Measurements from ENCODE around the gene MYO18A.

Gene MYO18A

DNA sequence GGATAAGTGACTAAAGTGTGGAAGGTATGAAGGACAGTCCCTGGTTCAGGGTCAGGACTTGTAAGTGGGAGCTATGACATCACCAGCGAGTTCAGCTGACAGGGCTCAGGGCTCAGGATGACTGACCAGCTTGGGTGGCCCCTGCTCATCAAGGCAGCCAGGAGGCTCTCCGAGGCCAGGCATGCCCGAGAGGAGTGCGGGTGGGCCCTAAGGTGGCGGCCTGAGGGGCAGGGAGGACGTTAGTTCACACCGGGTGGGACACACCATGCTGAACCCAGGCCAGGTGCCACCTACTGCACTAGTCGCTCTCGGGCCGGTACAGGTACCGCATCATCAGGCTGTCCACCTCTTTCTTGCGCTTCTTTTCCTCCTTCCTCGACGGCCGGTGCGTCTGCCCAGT is 100.8 kb downstream of the MYO18A start:
- in situ Hi-C loops (cut with MboI; ENCODE audit: low sequenced_read_pairs), result no loop called here
- Histone ChIP-seq H3K4me3 (no peak overlapping the region), H3K9me3 (no peaks in the 10 kb centered on the region), H3K27me3 (ENCODE audit: low read depth) (no peaks in the 10 kb centered on the region), H3K4me1 (no peaks in the 10 kb centered on the region), H3K36me3 (replicated peaks) (peaks cover 4% of the 10 kb centered on the region; the same call in 1 of the 2 replicates)
- no peak for DNase-seq (ENCODE audit: low spot score in 2 of 2)

DNA sequence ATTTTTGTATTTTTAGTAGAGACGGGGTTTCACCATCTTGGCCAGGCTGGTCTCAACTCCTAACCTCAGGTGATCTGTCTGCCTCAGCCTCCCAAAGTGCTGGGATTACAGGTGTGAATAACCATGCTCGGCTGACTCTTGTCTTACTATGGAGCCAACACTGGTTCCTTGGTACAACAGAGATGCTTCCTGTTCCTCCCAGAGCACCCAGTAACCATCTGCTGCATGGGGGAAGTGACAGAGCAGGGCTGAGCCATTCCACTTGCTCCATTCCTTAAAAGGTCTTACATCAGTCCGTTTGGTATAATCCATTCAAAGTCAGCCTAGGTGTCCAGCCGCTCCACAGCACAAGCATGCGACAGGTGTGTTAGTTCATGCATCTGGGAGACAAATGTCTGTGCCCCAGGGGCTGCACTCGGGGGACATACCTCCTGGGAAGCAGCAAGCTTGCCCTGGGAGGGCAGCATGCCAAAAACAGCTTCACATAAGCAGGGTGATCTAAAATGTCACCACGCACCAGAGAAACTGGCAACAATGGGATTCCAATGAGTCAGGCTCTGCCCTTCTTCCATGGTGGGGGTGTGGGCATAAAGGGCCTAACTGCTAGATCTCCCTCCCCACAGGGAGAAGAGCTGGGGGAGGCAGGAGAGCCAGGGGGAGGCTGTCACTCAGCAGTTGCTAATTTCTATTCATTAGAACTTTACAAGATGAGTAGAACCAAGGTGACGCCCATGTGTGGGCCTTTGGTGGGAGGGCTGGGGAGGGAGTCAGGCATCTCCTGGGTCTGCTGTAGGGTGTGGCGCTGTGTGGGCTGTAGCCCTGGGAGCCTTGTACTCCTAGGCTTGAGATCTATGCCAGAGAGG is 101.8 kb downstream of the MYO18A start:
- H3K4me1 ChIP-seq, result no peaks in the 10 kb centered on the region
- H3K9me3 ChIP-seq, result no peaks in the 10 kb centered on the region

DNA sequence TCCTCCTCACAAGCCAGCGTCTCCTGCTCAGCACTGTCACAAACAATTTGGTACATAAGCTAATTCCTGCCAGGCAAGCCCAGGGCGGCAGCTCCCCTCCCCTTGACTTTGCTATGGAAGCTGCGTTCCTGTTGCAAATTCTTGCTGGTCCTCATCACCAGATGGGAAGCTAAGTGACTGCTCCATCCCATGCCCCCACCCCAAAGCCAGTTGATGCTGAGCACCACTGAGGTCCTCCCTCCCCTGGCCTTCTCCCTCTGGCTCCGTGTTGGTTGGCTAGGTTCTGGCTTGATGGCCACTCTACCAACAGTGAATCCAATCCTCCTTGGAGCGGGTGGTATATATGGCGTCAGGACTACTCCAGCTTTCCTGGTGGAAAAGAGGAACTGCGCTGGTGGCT is 102.9 kb downstream of the MYO18A start:
- in situ Hi-C loops (cut with MboI; ENCODE audit: low sequenced_read_pairs), result no loop called here
- Histone ChIP-seq H3K4me3 (no peak overlapping the region), H3K36me3 (replicated peaks) (peaks cover 4% of the 10 kb centered on the region; the same call in 1 of the 2 replicates), H3K27me3 (ENCODE audit: low read depth) (no peaks in the 10 kb centered on the region), H3K4me1 (no peaks in the 10 kb centered on the region), H3K9me3 (no peaks in the 10 kb centered on the region)
- no peak for DNase-seq (ENCODE audit: low spot score in 2 of 2)

More for the DNA sequence above, 101.8 kb downstream of the MYO18A start:
- in situ Hi-C loops (cut with MboI; ENCODE audit: low sequenced_read_pairs), result no loop called here
- H3K4me3 ChIP-seq, result no peak overlapping the region
- no peaks in the 10 kb centered on the region for H3K27me3 ChIP-seq (ENCODE audit: low read depth)
- no peak for DNase-seq (ENCODE audit: low spot score in 2 of 2)
- H3K36me3 ChIP-seq (replicated peaks), result peaks cover 4% of the 10 kb centered on the region; the same call in 1 of the 2 replicates

DNA sequence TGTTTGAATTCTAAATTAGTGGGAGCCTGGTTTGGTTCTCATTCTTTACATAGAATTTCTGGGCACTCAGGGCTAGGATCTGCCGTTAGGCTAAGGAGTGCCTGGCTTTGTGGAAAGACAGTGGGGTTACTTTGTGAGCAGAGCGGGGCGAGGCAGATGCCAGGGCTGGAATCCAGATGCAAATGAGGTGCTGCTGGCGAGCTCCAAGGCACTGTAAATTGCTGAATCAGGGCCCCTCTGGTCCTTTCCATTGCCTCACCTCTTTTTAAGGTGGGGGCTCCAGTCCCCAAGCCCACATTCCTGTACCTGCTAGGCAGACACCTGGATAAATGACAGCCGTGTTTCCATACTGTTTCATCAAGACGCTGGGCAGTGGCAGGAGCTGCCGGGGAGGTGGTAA is 103.5 kb downstream of the MYO18A start:
- in situ Hi-C loops (cut with MboI; ENCODE audit: low sequenced_read_pairs), result no loop called here
- H3K4me1 ChIP-seq, result no peaks in the 10 kb centered on the region
- H3K27me3 ChIP-seq (ENCODE audit: low read depth), result no peaks in the 10 kb centered on the region
- peaks cover 4% of the 10 kb centered on the region; the same call in 1 of the 2 replicates for H3K36me3 ChIP-seq (replicated peaks)
- H3K9me3 ChIP-seq, result no peaks in the 10 kb centered on the region
- no peak overlapping the region for H3K4me3 ChIP-seq
- no peak for DNase-seq (ENCODE audit: low spot score in 2 of 2)

DNA sequence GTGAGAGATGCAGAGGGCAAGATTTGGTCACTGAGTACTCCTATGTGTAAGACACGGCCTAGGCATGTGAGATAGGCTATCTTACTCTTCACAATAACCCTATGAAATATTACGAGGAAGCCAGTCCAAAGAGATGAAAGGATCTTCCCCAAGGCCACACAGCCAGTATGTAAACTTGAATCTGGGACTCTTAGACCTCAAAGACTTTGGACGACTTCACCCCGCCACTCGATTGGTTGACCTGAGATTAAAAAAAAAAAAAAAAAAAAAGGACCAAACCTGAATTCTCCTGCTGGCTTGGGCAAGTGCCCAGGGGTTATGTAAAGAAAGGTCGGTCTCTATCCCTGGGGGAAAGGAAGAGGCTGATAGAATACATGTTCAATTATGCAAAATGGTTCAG is 104.1 kb downstream of the MYO18A start:
- no peaks in the 10 kb centered on the region for H3K9me3 ChIP-seq
- H3K4me1 ChIP-seq, result no peaks in the 10 kb centered on the region
- peaks cover 4% of the 10 kb centered on the region; the same call in 1 of the 2 replicates for H3K36me3 ChIP-seq (replicated peaks)
- H3K4me3 ChIP-seq, result no peak overlapping the region
- no peaks in the 10 kb centered on the region for H3K27me3 ChIP-seq (ENCODE audit: low read depth)
- no peak for DNase-seq (ENCODE audit: low spot score in 2 of 2)
- in situ Hi-C loops (cut with MboI; ENCODE audit: low sequenced_read_pairs), result no loop called here

DNA sequence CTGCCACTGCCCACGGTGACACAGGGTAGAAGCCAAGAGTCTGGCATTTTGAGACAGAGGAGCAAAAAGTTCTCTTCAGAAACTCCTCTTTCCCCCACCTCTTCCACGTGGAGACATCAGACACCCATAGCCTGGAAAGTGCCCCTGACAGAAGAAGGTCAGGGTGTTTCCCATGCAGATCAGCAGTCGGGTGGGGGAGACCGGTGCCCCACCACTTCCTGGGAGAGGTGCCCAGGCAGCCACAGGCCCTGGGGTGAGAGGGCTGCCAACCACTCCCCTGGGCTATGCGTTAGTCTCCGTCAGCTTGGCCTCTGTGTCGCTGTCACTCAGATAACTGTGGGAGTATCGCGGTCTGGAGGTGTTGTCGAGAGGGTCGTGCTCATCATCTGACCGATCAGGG is 105.7 kb downstream of the MYO18A start:
- no peak overlapping the region for H3K4me3 ChIP-seq
- no peaks in the 10 kb centered on the region for H3K9me3 ChIP-seq

DNA sequence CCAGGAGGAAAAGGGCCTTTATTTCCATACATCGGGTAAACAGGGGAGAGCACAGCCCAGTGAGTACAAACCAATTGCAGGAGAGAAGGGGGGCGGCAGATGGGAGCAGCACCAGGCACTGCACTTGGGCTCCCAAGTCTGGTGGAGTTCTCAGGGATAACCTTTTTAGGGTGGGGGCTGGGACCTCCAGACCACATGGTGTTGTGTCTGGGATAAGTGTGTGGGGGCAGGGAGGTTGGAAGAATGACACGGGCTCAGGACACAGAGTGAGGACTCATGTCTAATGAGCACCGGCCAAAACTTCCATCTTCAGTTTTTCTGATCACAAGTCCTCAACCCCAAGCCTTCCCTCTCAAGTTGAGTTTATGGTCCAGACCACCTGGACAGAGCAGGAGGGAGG is 106.7 kb downstream of the MYO18A start:
- no peak overlapping the region for H3K4me3 ChIP-seq
- no peaks in the 10 kb centered on the region for H3K36me3 ChIP-seq (replicated peaks)
- no peaks in the 10 kb centered on the region for H3K9me3 ChIP-seq
- in situ Hi-C loops (cut with MboI; ENCODE audit: low sequenced_read_pairs), result no loop called here
- no peaks in the 10 kb centered on the region for H3K27me3 ChIP-seq (ENCODE audit: low read depth)
- H3K4me1 ChIP-seq, result no peaks in the 10 kb centered on the region
- DNase-seq (ENCODE audit: low spot score in 2 of 2), result no peak

More for the DNA sequence above, 105.7 kb downstream of the MYO18A start:
- peaks cover 4% of the 10 kb centered on the region; the same call in 1 of the 2 replicates for H3K36me3 ChIP-seq (replicated peaks)
- in situ Hi-C loops (cut with MboI; ENCODE audit: low sequenced_read_pairs), result no loop called here
- DNase-seq (ENCODE audit: low spot score in 2 of 2), result no peak
- H3K4me1 ChIP-seq, result no peaks in the 10 kb centered on the region
- no peaks in the 10 kb centered on the region for H3K27me3 ChIP-seq (ENCODE audit: low read depth)

DNA sequence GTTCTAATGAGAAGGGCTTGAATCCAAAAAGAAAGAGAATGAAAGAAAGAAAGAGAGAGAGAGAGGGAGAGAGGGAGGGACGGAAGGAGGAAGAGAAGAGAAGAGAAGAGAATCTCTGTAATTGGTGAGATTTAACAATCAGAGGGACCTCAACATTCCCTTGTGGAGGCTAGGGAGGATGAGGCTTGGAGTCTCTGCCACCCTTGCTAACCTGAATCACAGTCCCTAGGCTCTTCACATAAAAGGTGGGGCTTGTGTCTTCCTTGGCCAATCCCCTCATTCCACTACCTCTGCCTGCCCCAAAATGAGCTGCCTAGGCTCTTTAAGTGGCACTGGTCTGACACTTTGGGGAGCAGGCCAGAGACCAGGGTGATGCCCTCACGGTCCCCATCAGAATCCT is 107.2 kb downstream of the MYO18A start:
- H3K4me1 ChIP-seq, result no peaks in the 10 kb centered on the region
- H3K27me3 ChIP-seq (ENCODE audit: low read depth), result no peaks in the 10 kb centered on the region
- no peak for DNase-seq (ENCODE audit: low spot score in 2 of 2)
- H3K36me3 ChIP-seq (replicated peaks), result no peaks in the 10 kb centered on the region
- no peaks in the 10 kb centered on the region for H3K9me3 ChIP-seq
- in situ Hi-C loops (cut with MboI; ENCODE audit: low sequenced_read_pairs), result no loop called here
- H3K4me3 ChIP-seq, result no peak overlapping the region

DNA sequence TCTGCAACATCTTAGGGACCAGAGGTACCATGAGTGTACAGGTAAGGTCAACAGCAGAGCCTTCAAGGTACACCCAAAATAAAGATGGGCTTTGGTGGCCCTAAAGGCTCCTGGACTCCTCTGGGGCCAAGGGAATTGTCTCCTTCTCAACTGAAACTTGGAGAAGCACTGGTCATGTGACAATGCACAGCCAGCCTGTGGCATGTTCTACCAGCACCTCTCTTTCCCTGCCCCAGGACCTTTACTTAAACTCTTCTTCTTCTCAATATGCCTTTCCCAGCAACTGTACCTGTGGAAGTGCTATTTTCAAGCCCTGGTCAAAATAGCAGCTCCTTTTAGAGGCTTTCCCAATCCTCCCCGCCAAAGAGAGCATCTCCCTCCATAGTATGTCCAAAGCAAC is 108.9 kb downstream of the MYO18A start:
- no peaks in the 10 kb centered on the region for H3K4me1 ChIP-seq
- H3K9me3 ChIP-seq, result no peaks in the 10 kb centered on the region
- H3K27me3 ChIP-seq (ENCODE audit: low read depth), result no peaks in the 10 kb centered on the region; the same call in 1 of the 2 replicates
- in situ Hi-C loops (cut with MboI; ENCODE audit: low sequenced_read_pairs), result no loop called here
- no peak overlapping the region for H3K4me3 ChIP-seq
- no peak for DNase-seq (ENCODE audit: low spot score in 2 of 2)
- H3K36me3 ChIP-seq (replicated peaks), result no peaks in the 10 kb centered on the region

DNA sequence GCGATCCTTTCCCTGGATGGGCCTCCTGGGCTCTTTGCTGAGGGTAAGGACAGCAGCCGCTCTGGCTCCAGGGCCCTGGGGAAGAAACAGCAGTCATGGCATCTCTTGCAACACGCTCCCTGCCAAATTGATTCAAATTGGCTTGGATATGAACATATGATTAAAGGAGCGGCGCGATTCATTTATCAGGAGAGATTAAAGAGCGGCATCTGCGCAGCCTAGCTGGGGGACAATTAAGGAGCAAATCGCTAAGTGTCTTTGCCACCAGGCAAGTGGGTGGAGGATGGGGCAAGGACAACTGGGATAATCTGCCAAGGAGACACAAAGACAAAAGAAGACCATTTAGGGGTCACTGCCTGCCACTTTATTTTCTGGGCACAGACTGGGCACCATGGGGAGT is 109.4 kb downstream of the MYO18A start:
- Histone ChIP-seq H3K9me3 (no peaks in the 10 kb centered on the region), H3K4me3 (no peak overlapping the region)

DNA sequence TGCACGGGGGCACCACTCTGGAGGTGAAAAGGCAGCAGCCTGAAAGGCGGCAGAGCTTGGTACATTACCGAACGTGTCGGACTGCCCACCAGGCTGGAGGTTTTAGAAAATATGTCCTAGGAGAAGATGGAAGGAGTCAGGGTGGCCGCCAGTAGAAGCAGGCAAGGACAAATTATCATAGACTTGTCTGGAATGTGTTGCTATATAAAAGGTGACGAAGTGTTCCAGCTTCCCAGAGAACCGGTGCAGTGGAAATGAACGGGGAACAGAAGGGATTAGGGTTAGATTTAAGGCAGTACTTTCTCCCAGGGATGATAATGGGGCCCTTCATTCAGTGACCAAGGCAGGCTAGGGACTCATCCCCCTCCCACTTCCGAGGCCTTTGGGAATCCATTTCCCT is 109.9 kb downstream of the MYO18A start:
- H3K4me3 ChIP-seq, result no peak overlapping the region
- no peaks in the 10 kb centered on the region for H3K9me3 ChIP-seq
- no peak for DNase-seq (ENCODE audit: low spot score in 2 of 2)
- in situ Hi-C loops (cut with MboI; ENCODE audit: low sequenced_read_pairs), result no loop called here
- H3K36me3 ChIP-seq (replicated peaks), result no peaks in the 10 kb centered on the region
- no peaks in the 10 kb centered on the region; the same call in 1 of the 2 replicates for H3K27me3 ChIP-seq (ENCODE audit: low read depth)
- H3K4me1 ChIP-seq, result no peaks in the 10 kb centered on the region

More for the DNA sequence above, 109.4 kb downstream of the MYO18A start:
- in situ Hi-C loops (cut with MboI; ENCODE audit: low sequenced_read_pairs), result no loop called here
- Histone ChIP-seq H3K36me3 (replicated peaks) (no peaks in the 10 kb centered on the region), H3K4me1 (no peaks in the 10 kb centered on the region), H3K27me3 (ENCODE audit: low read depth) (no peaks in the 10 kb centered on the region; the same call in 1 of the 2 replicates)
- no peak for DNase-seq (ENCODE audit: low spot score in 2 of 2)

DNA sequence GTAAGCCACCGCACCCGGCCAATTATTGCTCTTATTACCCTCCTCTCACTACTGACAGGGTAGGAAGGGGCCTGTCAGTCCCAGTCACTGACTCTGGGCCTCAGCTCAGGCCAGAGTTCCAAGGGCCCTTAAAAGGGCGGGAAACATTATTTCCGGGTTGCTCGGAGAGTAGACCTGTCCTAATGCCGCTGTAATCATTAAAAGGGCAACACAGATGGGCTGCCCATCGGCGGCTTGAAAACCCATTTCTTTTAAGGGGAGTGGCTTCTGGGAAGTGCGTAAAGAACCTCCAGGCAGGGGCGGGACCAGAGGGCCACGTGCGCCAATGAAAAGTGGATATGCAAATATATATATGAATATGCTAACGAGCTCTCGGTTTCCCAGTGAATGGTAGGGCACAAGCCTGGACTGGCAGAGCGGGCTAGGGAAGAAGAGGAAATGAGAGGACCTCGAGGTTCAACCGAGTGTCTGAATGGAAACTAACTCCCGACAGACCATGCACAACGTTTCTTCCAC is 110.6 kb downstream of the MYO18A start:
- H3K36me3 ChIP-seq (replicated peaks), result no peaks in the 10 kb centered on the region
- no peaks in the 10 kb centered on the region for H3K9me3 ChIP-seq
- H3K27me3 ChIP-seq (ENCODE audit: low read depth), result no peaks in the 10 kb centered on the region; the same call in 1 of the 2 replicates
- no peak overlapping the region for H3K4me3 ChIP-seq
- in situ Hi-C loops (cut with MboI; ENCODE audit: low sequenced_read_pairs), result no loop called here
- H3K4me1 ChIP-seq, result no peaks in the 10 kb centered on the region
- DNase-seq (ENCODE audit: low spot score in 2 of 2), result no peak

DNA sequence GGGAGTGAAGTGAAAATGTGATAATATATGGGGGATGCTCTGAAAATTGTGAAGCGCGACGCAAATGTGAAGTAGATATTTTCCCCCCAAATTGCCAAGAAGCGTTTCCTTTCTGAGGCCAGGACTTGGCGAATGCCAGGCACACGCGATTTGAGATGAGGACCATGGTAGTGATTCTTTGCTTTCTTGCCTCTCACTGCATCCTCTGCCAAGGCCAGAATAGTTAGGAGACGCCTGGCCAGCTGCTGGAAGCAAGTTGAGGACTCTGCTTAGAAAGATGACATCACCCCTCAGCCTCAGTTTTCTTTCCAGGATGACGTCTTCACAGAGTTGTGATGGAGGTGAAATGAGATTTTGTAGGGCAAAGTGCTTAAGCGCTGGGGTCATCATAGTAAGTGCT is 111.4 kb downstream of the MYO18A start:
- DNase-seq (ENCODE audit: low spot score in 2 of 2), result no peak
- no peaks in the 10 kb centered on the region for H3K9me3 ChIP-seq
- in situ Hi-C loops (cut with MboI; ENCODE audit: low sequenced_read_pairs), result no loop called here

DNA sequence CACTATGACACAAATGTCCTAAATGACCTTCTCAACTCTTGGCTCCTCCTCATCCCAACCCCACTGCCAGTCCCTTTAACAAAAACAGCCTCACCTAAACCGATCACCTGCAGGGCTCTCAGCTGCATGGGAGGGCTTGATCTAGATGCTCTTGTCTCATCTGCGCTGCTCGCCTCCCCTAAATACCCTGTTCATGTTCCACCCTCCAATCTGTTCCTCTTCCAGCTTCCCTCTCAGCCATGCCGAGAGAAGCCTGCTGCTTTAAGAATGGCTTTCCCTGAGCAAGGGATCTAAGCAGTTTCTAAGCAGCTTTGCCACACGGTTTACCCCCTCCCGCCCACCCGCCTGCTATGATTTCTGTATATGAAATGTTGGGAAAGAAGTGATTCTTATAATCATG is 113.6 kb downstream of the MYO18A start:
- no peak overlapping the region for H3K4me3 ChIP-seq
- no peaks in the 10 kb centered on the region for H3K9me3 ChIP-seq
- no peaks in the 10 kb centered on the region for H3K36me3 ChIP-seq (replicated peaks)
- no peaks in the 10 kb centered on the region for H3K4me1 ChIP-seq
- no peaks in the 10 kb centered on the region; the same call in 1 of the 2 replicates for H3K27me3 ChIP-seq (ENCODE audit: low read depth)
- DNase-seq (ENCODE audit: low spot score in 2 of 2), result no peak
- in situ Hi-C loops (cut with MboI; ENCODE audit: low sequenced_read_pairs), result no loop called here

More for the DNA sequence above, 111.4 kb downstream of the MYO18A start:
- H3K4me3 ChIP-seq, result no peak overlapping the region
- H3K36me3 ChIP-seq (replicated peaks), result no peaks in the 10 kb centered on the region
- no peaks in the 10 kb centered on the region; the same call in 1 of the 2 replicates for H3K27me3 ChIP-seq (ENCODE audit: low read depth)
- no peaks in the 10 kb centered on the region for H3K4me1 ChIP-seq
